Stomach (tissue), 4 donors: ENCODE data around the gene TNFRSF25.

Experiments used
- CTCF ChIP-seq, 7 experiments: fragments of 450-650 bp in 4 of 7; fragments of 200-600 bp in 3 of 7; sonication (generic) in 3 of 7; IDR thresholded peaks; one replicate each; pipeline ENCODE4 v1.5.1; 2016 to 2019; ENCODE audit warnings: antibody characterized with exemption in 7 of 7, control low read depth in 2 of 7, mild to moderate bottlenecking in 1 of 7
- POLR2AphosphoS5 ChIP-seq, 3 donors: sonication (generic); formaldehyde crosslinking; IDR thresholded peaks; one replicate each; pipeline ENCODE4 v1.6.1; 2016; ENCODE audit warnings: antibody characterized with exemption in 3 of 3

- TF ChIP-seq POLR2AphosphoS5 (IDR thresholded peaks at IDR 0.05) (no peak), CTCF (IDR thresholded peaks at IDR 0.05) (no peak)
These were observed 18.8 kb downstream of the TNFRSF25 start for GRCh38 chr1:6447016-6447817.
